Chondrocyte (in vitro differentiated cells): ENCODE measurements around the gene LRRC8C. TPM values are rescaled to one million over a fixed set of nuclear protein-coding genes. Genes with fewer than 3 reads are reported as not detected.

Experiments
- DNase-seq: peaks from one replicate; pipeline ENCODE4 v3.0.0; 2021; ENCODE audit warnings: mixed read lengths, low spot score
- H3K27ac Mint-ChIP-seq: one replicate; pipeline ENCODE4 v1.8.0; 2021; ENCODE audit warnings: mild to moderate bottlenecking, moderate library complexity, mixed read lengths; ENCODE audit not compliant: unreplicated experiment
- H3K27me3 Mint-ChIP-seq: 2 replicates; pipeline ENCODE4 v1.8.0; 2021; ENCODE audit warnings: low read depth, mixed read lengths
- H3K36me3 Mint-ChIP-seq: 2 replicates; pipeline ENCODE4 v1.8.0; 2021; ENCODE audit warnings: low read depth, mixed read lengths
- H3K4me1 Mint-ChIP-seq: 2 replicates; pipeline ENCODE4 v1.8.0; 2021; ENCODE audit warnings: low read depth, mild to moderate bottlenecking, mixed read lengths
- H3K4me3 Mint-ChIP-seq: one replicate; pipeline ENCODE4 v1.8.0; 2021; ENCODE audit warnings: mild to moderate bottlenecking, moderate library complexity, mixed read lengths; ENCODE audit not compliant: unreplicated experiment
- H3K9me3 Mint-ChIP-seq: 2 replicates; pipeline ENCODE4 v1.8.0; 2021; ENCODE audit warnings: low read depth, mixed read lengths
- long read RNA-seq: library from polyadenylated mRNA; stranded (forward); transcript quantifications from one replicate; pipeline ENCODE4 v2.0.0, GENCODE V29; 2021
- total RNA-seq: library from RNA; stranded (reverse); gene quantifications from 3 replicates; pipeline ENCODE4 v1.2.1, GENCODE V29; 2021
- TF ChIP-seq, protein P1 (sequence below): fragments of 200-600 bp; sonication (generic); IDR thresholded peaks from 2 replicates; pipeline ENCODE4 v1.5.0; 2021; ENCODE audit warnings: antibody characterized with exemption, mild to moderate bottlenecking, moderate library complexity

The LRRC8C gene
- total RNA-seq: 2.3 to 2.6 TPM (median 2.3 TPM) in 3 replicates
- long read RNA-seq, full-length matches to known transcripts: 3 of 3 reads
- long read RNA-seq, partial matches to known transcripts: 0 of 3 reads
- long read RNA-seq, other reads (novel, unspliced or antisense): 0 of 3 reads

DNA sequence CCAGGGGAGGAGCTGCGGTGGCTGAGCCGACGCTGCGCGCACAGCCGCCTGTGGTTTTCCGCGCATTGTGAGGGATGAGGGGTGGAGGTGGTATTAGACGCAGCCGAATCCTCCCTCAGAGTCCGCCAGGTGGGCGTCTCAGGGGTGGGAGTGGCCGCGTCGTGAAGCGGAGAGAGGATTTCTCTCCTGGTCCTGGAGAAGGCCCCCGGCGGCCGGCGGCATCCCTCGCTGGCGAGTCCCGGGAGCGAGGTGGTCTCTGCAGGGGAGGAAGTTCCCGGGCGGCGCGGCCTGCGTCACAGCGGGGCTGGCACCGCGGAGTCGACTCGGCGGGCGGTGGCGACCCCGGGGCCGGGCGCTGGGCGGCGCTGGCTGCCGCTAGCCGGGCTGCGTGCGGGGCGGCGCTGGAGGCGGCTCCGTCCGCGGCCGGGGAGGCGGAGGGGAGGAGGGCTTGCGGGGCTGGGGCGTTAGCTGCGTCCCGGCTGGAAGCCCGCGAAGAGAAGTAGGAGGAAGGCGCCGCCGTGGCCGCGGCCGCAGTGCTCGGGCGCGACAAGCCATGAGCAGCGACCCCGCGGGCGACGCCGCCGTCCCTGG lies at the start of gene LRRC8C:
Gene LRRC8C, plus strand, starts transcription at position 464 of the 591 bp plus-strand sequence. CDS start 53,354 bp downstream, outside the sequence.
- Mint-ChIP-seq H3K4me1 (peaks cover 24% of the 10 kb centered on the region), H3K9me3 (no peaks in the 10 kb centered on the region), H3K4me3 (peak within 1 kb of the TSS; percentile 85), H3K27ac (peak within 1 kb of the TSS; percentile 77), H3K27me3 (no peaks in the 10 kb centered on the region), H3K36me3 (no peaks in the 10 kb centered on the region)
- peak; percentile 91 for DNase-seq
- TF ChIP-seq, protein P1, sequence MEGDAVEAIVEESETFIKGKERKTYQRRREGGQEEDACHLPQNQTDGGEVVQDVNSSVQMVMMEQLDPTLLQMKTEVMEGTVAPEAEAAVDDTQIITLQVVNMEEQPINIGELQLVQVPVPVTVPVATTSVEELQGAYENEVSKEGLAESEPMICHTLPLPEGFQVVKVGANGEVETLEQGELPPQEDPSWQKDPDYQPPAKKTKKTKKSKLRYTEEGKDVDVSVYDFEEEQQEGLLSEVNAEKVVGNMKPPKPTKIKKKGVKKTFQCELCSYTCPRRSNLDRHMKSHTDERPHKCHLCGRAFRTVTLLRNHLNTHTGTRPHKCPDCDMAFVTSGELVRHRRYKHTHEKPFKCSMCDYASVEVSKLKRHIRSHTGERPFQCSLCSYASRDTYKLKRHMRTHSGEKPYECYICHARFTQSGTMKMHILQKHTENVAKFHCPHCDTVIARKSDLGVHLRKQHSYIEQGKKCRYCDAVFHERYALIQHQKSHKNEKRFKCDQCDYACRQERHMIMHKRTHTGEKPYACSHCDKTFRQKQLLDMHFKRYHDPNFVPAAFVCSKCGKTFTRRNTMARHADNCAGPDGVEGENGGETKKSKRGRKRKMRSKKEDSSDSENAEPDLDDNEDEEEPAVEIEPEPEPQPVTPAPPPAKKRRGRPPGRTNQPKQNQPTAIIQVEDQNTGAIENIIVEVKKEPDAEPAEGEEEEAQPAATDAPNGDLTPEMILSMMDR: peak; percentile 74

DNA sequence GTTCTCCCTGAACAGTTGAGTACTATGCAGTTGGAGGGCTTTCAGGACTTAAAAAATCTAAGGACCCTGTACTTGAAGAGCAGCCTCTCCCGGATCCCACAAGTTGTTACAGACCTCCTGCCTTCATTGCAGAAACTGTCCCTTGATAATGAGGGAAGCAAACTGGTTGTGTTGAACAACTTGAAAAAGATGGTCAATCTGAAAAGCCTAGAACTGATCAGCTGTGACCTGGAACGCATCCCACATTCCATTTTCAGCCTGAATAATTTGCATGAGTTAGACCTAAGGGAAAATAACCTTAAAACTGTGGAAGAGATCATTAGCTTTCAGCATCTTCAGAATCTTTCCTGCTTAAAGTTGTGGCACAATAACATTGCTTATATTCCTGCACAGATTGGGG lies 48.7 kb upstream of the LRRC8C start:
- H3K27me3 Mint-ChIP-seq: no peaks in the 10 kb centered on the region
- H3K27ac Mint-ChIP-seq: no peak overlapping the region
- H3K4me3 Mint-ChIP-seq: no peak overlapping the region
- no peaks in the 10 kb centered on the region for H3K36me3 Mint-ChIP-seq
- TF ChIP-seq, protein P1: no peak
- H3K9me3 Mint-ChIP-seq: no peaks in the 10 kb centered on the region
- peaks cover 2% of the 10 kb centered on the region for H3K4me1 Mint-ChIP-seq
- DNase-seq: no peak

DNA sequence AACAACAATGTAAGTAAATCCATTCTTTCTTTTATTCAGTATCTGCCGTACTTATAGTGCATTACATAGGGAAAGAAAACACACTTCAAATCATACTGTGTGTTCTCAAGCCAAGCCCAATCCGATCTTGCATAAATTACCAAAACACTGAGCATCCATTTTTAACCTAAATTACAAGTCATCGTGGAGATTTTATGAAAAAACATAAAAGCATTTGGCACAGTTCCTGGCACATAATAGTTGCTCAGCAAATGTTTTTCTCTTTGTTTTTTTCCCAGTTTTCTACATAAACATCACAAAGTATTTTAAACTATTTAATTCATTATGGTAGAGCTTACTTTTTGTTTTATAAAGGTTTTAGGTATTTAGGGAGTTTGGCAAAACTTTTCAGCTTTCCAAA lies 48.1 kb upstream of the LRRC8C start:
- Mint-ChIP-seq H3K36me3 (no peaks in the 10 kb centered on the region), H3K9me3 (no peaks in the 10 kb centered on the region), H3K4me1 (peaks cover 8% of the 10 kb centered on the region), H3K27me3 (no peaks in the 10 kb centered on the region), H3K27ac (no peak overlapping the region), H3K4me3 (no peak overlapping the region)
- DNase-seq: no peak
- TF ChIP-seq, protein P1: no peak

DNA sequence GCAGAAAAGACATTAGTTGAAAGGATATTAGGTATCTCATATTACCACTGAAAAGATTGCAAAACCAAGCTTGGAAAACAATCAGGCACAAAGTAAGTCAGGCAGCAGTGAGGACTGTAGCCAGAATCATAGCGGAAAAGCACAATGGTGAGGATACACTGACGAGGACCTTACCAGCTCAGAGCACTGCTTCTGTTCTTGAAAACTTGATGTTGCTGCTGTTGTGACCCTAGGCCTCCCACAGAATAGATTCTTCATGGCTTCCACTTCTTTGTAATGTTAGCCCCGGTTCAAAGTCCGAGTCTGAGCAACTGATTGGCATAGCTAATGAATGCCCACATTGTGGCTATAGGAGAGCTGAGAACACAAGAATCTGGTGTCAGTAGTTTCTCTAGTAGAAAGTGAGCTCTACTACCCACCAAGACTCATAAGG lies 45.2 kb upstream of the LRRC8C start:
- Mint-ChIP-seq H3K36me3 (no peaks in the 10 kb centered on the region), H3K9me3 (no peaks in the 10 kb centered on the region), H3K27me3 (no peaks in the 10 kb centered on the region), H3K27ac (no peak overlapping the region), H3K4me3 (no peak overlapping the region), H3K4me1 (peaks cover 19% of the 10 kb centered on the region)
- TF ChIP-seq, protein P1: no peak
- no peak for DNase-seq

DNA sequence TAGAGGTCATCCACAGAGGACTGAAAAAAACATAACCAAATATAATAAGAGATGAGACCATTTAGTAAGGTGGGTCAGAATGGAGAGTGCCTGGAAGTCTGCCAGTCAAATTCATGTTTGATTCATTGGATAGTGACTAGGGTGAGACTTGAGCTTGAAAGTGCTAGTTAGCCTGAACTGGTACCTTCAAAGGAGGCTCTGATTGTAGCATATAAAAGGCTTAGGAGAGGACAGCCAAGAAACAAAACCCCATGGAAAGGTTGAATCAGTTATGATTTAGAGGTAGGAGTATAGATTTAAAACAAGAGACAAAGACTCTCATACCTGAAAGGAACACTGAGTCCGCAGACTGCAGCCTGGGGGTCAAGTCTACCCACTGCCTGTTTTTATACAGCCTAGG lies 44.4 kb upstream of the LRRC8C start:
- Mint-ChIP-seq H3K27me3 (no peaks in the 10 kb centered on the region), H3K4me1 (peaks cover 19% of the 10 kb centered on the region), H3K4me3 (no peak overlapping the region), H3K27ac (no peak overlapping the region), H3K9me3 (no peaks in the 10 kb centered on the region), H3K36me3 (no peaks in the 10 kb centered on the region)
- no peak for DNase-seq
- TF ChIP-seq, protein P1: no peak
